ENCODE measurements around the gene PGM1.

DNA sequence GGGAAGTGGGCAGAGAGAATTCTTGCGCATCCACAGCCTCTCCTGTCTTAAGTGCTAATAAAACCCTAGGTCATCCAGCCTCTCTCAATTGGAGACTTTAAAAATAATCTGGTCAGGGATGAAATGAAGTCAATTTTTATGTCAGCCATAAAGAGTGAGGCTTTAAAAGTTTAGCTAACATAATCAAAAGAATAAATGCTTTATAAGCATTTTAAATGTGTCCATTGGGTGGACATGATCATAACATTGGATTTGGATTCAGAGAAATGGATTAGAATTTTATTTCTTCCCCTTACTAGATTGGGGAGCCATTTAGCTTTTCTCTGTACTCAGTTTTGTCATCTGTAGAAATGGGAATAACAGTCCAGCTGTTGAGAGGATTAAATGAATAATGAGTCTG is 55.5 kb downstream of the PGM1 start:
- TF ChIP-seq, protein P1, sequence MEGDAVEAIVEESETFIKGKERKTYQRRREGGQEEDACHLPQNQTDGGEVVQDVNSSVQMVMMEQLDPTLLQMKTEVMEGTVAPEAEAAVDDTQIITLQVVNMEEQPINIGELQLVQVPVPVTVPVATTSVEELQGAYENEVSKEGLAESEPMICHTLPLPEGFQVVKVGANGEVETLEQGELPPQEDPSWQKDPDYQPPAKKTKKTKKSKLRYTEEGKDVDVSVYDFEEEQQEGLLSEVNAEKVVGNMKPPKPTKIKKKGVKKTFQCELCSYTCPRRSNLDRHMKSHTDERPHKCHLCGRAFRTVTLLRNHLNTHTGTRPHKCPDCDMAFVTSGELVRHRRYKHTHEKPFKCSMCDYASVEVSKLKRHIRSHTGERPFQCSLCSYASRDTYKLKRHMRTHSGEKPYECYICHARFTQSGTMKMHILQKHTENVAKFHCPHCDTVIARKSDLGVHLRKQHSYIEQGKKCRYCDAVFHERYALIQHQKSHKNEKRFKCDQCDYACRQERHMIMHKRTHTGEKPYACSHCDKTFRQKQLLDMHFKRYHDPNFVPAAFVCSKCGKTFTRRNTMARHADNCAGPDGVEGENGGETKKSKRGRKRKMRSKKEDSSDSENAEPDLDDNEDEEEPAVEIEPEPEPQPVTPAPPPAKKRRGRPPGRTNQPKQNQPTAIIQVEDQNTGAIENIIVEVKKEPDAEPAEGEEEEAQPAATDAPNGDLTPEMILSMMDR (IDR thresholded peaks at IDR 0.05; ENCODE audit: extremely low read depth in 1 of 2, insufficient read depth in 1 of 2, low read depth in 1 of 2, low read length in 2 of 2), result no peak
- no peak for TF ChIP-seq POLR2AphosphoS5 (IDR thresholded peaks at IDR 0.05; ENCODE audit: insufficient read depth, low read depth, low read length)
- TF ChIP-seq JUN (IDR thresholded peaks at IDR 0.05; ENCODE audit: borderline replicate concordance, insufficient read depth, insufficient read length, low read depth), result no peak
- no peak for TF ChIP-seq POLR2A (IDR thresholded peaks at IDR 0.05; ENCODE audit: low read depth, low read length)
- TF ChIP-seq, protein P2, sequence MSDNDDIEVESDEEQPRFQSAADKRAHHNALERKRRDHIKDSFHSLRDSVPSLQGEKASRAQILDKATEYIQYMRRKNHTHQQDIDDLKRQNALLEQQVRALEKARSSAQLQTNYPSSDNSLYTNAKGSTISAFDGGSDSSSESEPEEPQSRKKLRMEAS (IDR thresholded peaks at IDR 0.05; ENCODE audit: insufficient read depth, insufficient read length), result no peak
- no peak for TF ChIP-seq MYC (IDR thresholded peaks at IDR 0.05; ENCODE audit: low read depth, low read length)

Measured in endothelial cell of umbilical vein (primary cell).